Stomach (tissue), 9 donors: ENCODE results near the gene DOK6. TPM values are rescaled to one million over a fixed set of nuclear protein-coding genes. Genes with fewer than 3 reads are reported as not detected.

Experiments
- DNase-seq, 2 donors: peaks; one replicate each; pipeline versions ENCODE4 v3.0.0 to v3.0.0-alpha.2; 2013 to 2019
- H3K27ac ChIP-seq, 5 donors: fragments of 200-600 bp in 4 of 5; sonication (generic) in 4 of 5; one replicate each; pipeline ENCODE4 v1.5.1; 2013 to 2019; ENCODE audit warnings: mild to moderate bottlenecking in 1 of 5, moderate library complexity in 1 of 5
- H3K27me3 ChIP-seq, 3 donors: fragments of 200-600 bp; sonication (generic); one replicate each; pipeline ENCODE4 v1.5.1; 2017 to 2019; ENCODE audit warnings: mixed run types in 1 of 3
- H3K36me3 ChIP-seq, 4 donors: fragments of 200-600 bp; sonication (generic); 1 replicate in 3 of 4; 2 replicates in 1 of 4; pipeline ENCODE4 v1.5.1; 2016 to 2019
- H3K4me1 ChIP-seq, 4 donors: fragments of 200-600 bp; sonication (generic); one replicate each; pipeline ENCODE4 v1.5.1; 2016 to 2019
- H3K4me3 ChIP-seq, 4 donors: fragments of 200-600 bp; sonication (generic) in 3 of 4; one replicate each; pipeline ENCODE4 v1.5.1; 2016 to 2019; ENCODE audit warnings: mild to moderate bottlenecking in 1 of 4
- H3K9me3 ChIP-seq, 4 donors: fragments of 200-600 bp; sonication (generic); one replicate each; pipeline ENCODE4 v1.5.1; 2016 to 2019
- CTCF ChIP-seq, 7 experiments: fragments of 450-650 bp in 4 of 7; fragments of 200-600 bp in 3 of 7; sonication (generic) in 3 of 7; IDR thresholded peaks; one replicate each; pipeline ENCODE4 v1.5.1; 2016 to 2019; ENCODE audit warnings: antibody characterized with exemption in 7 of 7, control low read depth in 2 of 7, mild to moderate bottlenecking in 1 of 7
- EP300 ChIP-seq: sonication (generic); formaldehyde crosslinking; IDR thresholded peaks from one replicate; pipeline ENCODE4 v1.6.1; 2017; ENCODE audit warnings: antibody characterized with exemption
- POLR2A ChIP-seq, 4 donors: fragments of 450-650 bp; IDR thresholded peaks; one replicate each; pipeline ENCODE4 v1.6.1; 2016; ENCODE audit warnings: antibody characterized with exemption in 4 of 4, control low read depth in 2 of 4, mild to moderate bottlenecking in 1 of 4, moderate library complexity in 1 of 4
- POLR2AphosphoS5 ChIP-seq, 3 donors: sonication (generic); formaldehyde crosslinking; IDR thresholded peaks; one replicate each; pipeline ENCODE4 v1.6.1; 2016; ENCODE audit warnings: antibody characterized with exemption in 3 of 3
- WGBS, 5 donors: extraction: QIAGEN DNeasy Blood & Tissue Kit in 3 of 5; methylation state at CpG; one replicate each; pipeline versions ENCODE4 v1.1.5 to v1.1.7; 2013 to 2018; 5-methylcytosine and 5-hydroxymethylcytosine counted together
- intact Hi-C: fragments of 100-400 bp; cut with DNase I; formaldehyde crosslinking; loops from one replicate; pipeline ENCODE4 v1.15.1; 2023; ENCODE audit warnings: low total_unique reads
- polyA plus RNA-seq, 3 donors: library from polyadenylated mRNA; stranded (reverse); fragments of 200-250 nt; gene quantifications; one replicate each; pipeline ENCODE4 v1.2.3, GENCODE V29; 2013
- total RNA-seq, 5 donors: library from RNA; depleted of rRNA; stranded (reverse); fragments of >200 nt; gene quantifications; one replicate each; pipeline versions ENCODE4 v1.1.0 to v1.2.3, GENCODE V29; 2014 to 2016
- donor health status: healthy with polysubstance abuse.
- donor health status: Bipolar disorder and iron deficiency.
- donor health status: healthy.

DOK6 gene
- total and polyA plus RNA-seq, 8 donors = 0.18 to 10.1 (median 1.7) TPM; not detected in 1

- H3K27ac ChIP-seq = no peak overlapping the region
- TF ChIP-seq POLR2AphosphoS5 (IDR thresholded peaks at IDR 0.05) (no peak), EP300 (no peak), POLR2A (IDR thresholded peaks at IDR 0.05) (no peak), CTCF (IDR thresholded peaks at IDR 0.05) (no peak)
- no peaks in the 10 kb centered on the region for H3K4me1 ChIP-seq
- no peak for DNase-seq
- H3K27me3 ChIP-seq = no peaks in the 10 kb centered on the region
- H3K9me3 ChIP-seq = peaks cover 0 to 14% (median 4%) of the 10 kb centered on the region in 4 donors
- no peak overlapping the region for H3K4me3 ChIP-seq
- intact Hi-C loops = no loop called here
- no peaks in the 10 kb centered on the region for H3K36me3 ChIP-seq
- WGBS, 5 donors = 95 to 100% (median 98%) methylated on average over 1 of the region's 1 CpG
Measured at GRCh38 chr18:69447886-69448285, 47.2 kb downstream of the DOK6 start.

GRCh38 chr18:69455125-69455524 is 54.4 kb downstream of the DOK6 start:
- DNase-seq = no peak
- Histone ChIP-seq H3K27me3 (no peaks in the 10 kb centered on the region), H3K9me3 (peaks cover 0 to 8% (median 3%) of the 10 kb centered on the region in 4 donors), H3K36me3 (no peaks in the 10 kb centered on the region), H3K4me3 (no peak overlapping the region), H3K4me1 (no peaks in the 10 kb centered on the region), H3K27ac (no peak overlapping the region)
- intact Hi-C loops = no loop called here
- no peak for TF ChIP-seq POLR2AphosphoS5 (IDR thresholded peaks at IDR 0.05)
- TF ChIP-seq POLR2A (IDR thresholded peaks at IDR 0.05) = no peak
- no peak for TF ChIP-seq EP300
- no peak for TF ChIP-seq CTCF (IDR thresholded peaks at IDR 0.05)
- WGBS, 5 donors = 43 to 65% (median 50%) methylated on average over 1 of the region's 1 CpG

- Histone ChIP-seq H3K36me3 (no peaks in the 10 kb centered on the region), H3K4me1 (no peaks in the 10 kb centered on the region), H3K27me3 (no peaks in the 10 kb centered on the region), H3K27ac (no peak overlapping the region), H3K4me3 (no peak overlapping the region), H3K9me3 (peaks cover 0 to 4% (median 0%) of the 10 kb centered on the region in 4 donors)
- WGBS, 5 donors = 80 to 84% (median 83%) methylated on average over 24 to 27 of the region's 27 CpGs
- DNase-seq = peak in 1 of 2 donors; percentile 7
- no peak for TF ChIP-seq EP300
- TF ChIP-seq POLR2A (IDR thresholded peaks at IDR 0.05) = no peak
- no peak for TF ChIP-seq POLR2AphosphoS5 (IDR thresholded peaks at IDR 0.05)
- no peak for TF ChIP-seq CTCF (IDR thresholded peaks at IDR 0.05)
- intact Hi-C loops = no loop called here
Measured at GRCh38 chr18:69469444-69469919, 68.8 kb downstream of the DOK6 start.

GRCh38 chr18:69480460-69480859 is 79.8 kb downstream of the DOK6 start:
- H3K27ac ChIP-seq = no peak overlapping the region
- intact Hi-C loops = no loop called here
- H3K36me3 ChIP-seq = no peaks in the 10 kb centered on the region
- no peaks in the 10 kb centered on the region for H3K9me3 ChIP-seq
- 69 to 83% (median 81%) methylated on average over 5 of the region's 5 CpGs for WGBS, 5 donors
- no peaks in the 10 kb centered on the region for H3K27me3 ChIP-seq
- no peaks in the 10 kb centered on the region for H3K4me1 ChIP-seq
- DNase-seq = no peak
- TF ChIP-seq CTCF (IDR thresholded peaks at IDR 0.05) (no peak), POLR2AphosphoS5 (IDR thresholded peaks at IDR 0.05) (no peak), EP300 (no peak), POLR2A (IDR thresholded peaks at IDR 0.05) (no peak)
- no peak overlapping the region for H3K4me3 ChIP-seq
